MM.1S (cell line): Measurements from ENCODE around the gene SLC25A24.

ENCODE experiments used
- DNase-seq: peaks from one replicate; pipeline ENCODE4 v3.0.0-alpha.2; 2015
- H2AFZ ChIP-seq: fragments of 300-600 bp; sonication (generic); 2 replicates; pipeline ENCODE4 v1.6.0; 2016; ENCODE audit warnings: antibody characterized with exemption, low read length
- H3F3A ChIP-seq: fragments of 300-600 bp; sonication (generic); 2 replicates; pipeline ENCODE4 v1.6.1; 2016; ENCODE audit warnings: mild to moderate bottlenecking, antibody characterized with exemption, low read length, moderate library complexity, mixed read lengths; ENCODE audit not compliant: insufficient read depth
- H3K27ac ChIP-seq: fragments of 300-600 bp; sonication (generic); 2 replicates; pipeline ENCODE4 v1.5.1; 2016; ENCODE audit warnings: mild to moderate bottlenecking, low read length
- H3K27me3 ChIP-seq: fragments of 300-600 bp; sonication (generic); replicated peaks from 2 replicates; pipeline ENCODE4 v1.6.0; 2016; ENCODE audit warnings: low read length; ENCODE audit not compliant: insufficient read depth
- H3K36me3 ChIP-seq: fragments of 300-600 bp; sonication (generic); replicated peaks from 2 replicates; pipeline ENCODE4 v1.6.1; 2016; ENCODE audit warnings: mild to moderate bottlenecking, low read length, mixed read lengths; ENCODE audit not compliant: insufficient read depth
- H3K4me1 ChIP-seq: fragments of 300-600 bp; sonication (generic); 2 replicates; pipeline ENCODE4 v1.6.1; 2016; ENCODE audit warnings: low read length, mixed read lengths
- H3K4me2 ChIP-seq: fragments of 300-600 bp; sonication (generic); 2 replicates; pipeline ENCODE4 v1.6.0; 2016; ENCODE audit warnings: low read depth, low read length
- H3K4me3 ChIP-seq: fragments of 300-600 bp; sonication (generic); 2 replicates; pipeline ENCODE4 v1.5.1; 2016; ENCODE audit warnings: low read length, mixed read lengths
- H3K79me2 ChIP-seq: fragments of 300-600 bp; sonication (generic); 2 replicates; pipeline ENCODE4 v1.6.1; 2016; ENCODE audit warnings: mixed run types, low read length, mixed read lengths
- H3K9ac ChIP-seq: fragments of 300-600 bp; sonication (generic); 2 replicates; pipeline ENCODE4 v1.6.1; 2016; ENCODE audit warnings: low read length, mixed read lengths
- H3K9me2 ChIP-seq: fragments of 300-600 bp; sonication (generic); replicated peaks from 2 replicates; pipeline ENCODE4 v1.6.1; 2016; ENCODE audit warnings: mild to moderate bottlenecking, low read length, mixed read lengths; ENCODE audit not compliant: insufficient read depth
- H3K9me3 ChIP-seq: fragments of 300-600 bp; sonication (generic); replicated peaks from 2 replicates; pipeline ENCODE4 v1.6.1; 2016; ENCODE audit warnings: mild to moderate bottlenecking, low read length, mixed read lengths; ENCODE audit not compliant: insufficient read depth
- H4K20me1 ChIP-seq: fragments of 300-600 bp; sonication (generic); 2 replicates; pipeline ENCODE4 v1.6.1; 2016; ENCODE audit warnings: mild to moderate bottlenecking, low read length, moderate library complexity, mixed read lengths; ENCODE audit not compliant: insufficient read depth
- EZH2 ChIP-seq: fragments of 300-600 bp; sonication (generic); optimal IDR thresholded peaks from 2 replicates; pipeline ENCODE3; 2017; ENCODE audit warnings: low read depth, mild to moderate bottlenecking, antibody characterized with exemption, low read length, mixed read lengths
- EZH2phosphoT487 ChIP-seq: fragments of 300-600 bp; sonication (generic); IDR thresholded peaks from 2 replicates; pipeline ENCODE4 v1.6.1; 2018; ENCODE audit warnings: antibody characterized with exemption, low read length
- TF ChIP-seq, protein P1 (sequence below): fragments of 300-600 bp; sonication (generic); IDR thresholded peaks from 2 replicates; pipeline ENCODE4 v1.5.1; 2016; ENCODE audit warnings: antibody characterized with exemption, low read length, mixed read lengths

The SLC25A24 gene

GRCh38 chr1:108085628-108086027, 114.5 kb downstream of the SLC25A24 start:
- Histone ChIP-seq H3K4me1 (no peaks in the 10 kb centered on the region), H2AFZ (no peak overlapping the region), H3F3A (no peaks in the 10 kb centered on the region), H3K9me2 (no peaks in the 10 kb centered on the region), H4K20me1 (no peaks in the 10 kb centered on the region), H3K27ac (no peak overlapping the region), H3K9me3 (no peaks in the 10 kb centered on the region), H3K79me2 (no peaks in the 10 kb centered on the region), H3K27me3 (no peaks in the 10 kb centered on the region), H3K36me3 (no peaks in the 10 kb centered on the region), H3K9ac (no peak overlapping the region), H3K4me3 (no peak overlapping the region), H3K4me2 (no peak overlapping the region)
- TF ChIP-seq EZH2 (no peak), EZH2phosphoT487 (no peak)
- TF ChIP-seq, protein P1, sequence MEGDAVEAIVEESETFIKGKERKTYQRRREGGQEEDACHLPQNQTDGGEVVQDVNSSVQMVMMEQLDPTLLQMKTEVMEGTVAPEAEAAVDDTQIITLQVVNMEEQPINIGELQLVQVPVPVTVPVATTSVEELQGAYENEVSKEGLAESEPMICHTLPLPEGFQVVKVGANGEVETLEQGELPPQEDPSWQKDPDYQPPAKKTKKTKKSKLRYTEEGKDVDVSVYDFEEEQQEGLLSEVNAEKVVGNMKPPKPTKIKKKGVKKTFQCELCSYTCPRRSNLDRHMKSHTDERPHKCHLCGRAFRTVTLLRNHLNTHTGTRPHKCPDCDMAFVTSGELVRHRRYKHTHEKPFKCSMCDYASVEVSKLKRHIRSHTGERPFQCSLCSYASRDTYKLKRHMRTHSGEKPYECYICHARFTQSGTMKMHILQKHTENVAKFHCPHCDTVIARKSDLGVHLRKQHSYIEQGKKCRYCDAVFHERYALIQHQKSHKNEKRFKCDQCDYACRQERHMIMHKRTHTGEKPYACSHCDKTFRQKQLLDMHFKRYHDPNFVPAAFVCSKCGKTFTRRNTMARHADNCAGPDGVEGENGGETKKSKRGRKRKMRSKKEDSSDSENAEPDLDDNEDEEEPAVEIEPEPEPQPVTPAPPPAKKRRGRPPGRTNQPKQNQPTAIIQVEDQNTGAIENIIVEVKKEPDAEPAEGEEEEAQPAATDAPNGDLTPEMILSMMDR = no peak
- no peak for DNase-seq

DNA sequence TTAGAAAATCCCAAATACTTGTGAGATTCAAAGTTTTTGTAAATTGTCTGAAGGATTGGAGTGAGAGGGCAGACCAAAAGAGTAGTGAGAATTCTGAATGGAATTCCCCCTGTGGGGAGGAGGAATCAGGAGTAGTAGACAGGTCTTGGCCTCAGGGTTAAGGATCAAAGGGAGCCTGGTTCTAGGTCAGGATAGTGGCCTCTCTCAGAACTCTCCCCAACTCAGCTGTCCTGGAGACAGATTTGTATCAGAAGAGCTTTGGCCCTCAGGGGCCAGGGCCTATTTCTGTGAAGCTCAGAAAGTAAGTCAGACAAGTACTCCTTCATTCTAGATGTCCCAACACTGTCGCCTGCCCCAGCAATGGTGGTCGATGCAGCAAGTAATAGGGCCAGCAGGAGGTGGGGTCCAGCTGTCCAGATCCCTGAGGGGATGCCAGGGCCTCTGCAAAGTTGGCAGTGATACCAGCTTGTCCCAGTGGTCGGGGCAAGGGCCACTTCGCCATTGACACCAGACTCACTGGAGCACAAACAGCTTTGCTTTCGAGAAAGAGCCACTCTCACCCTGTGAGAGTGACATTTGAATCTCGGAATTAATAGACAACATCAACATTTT, 115.2 kb downstream of the SLC25A24 start:
- Histone ChIP-seq H3K4me2 (no peak overlapping the region), H3K4me3 (no peak overlapping the region), H3K36me3 (no peaks in the 10 kb centered on the region), H3K79me2 (no peaks in the 10 kb centered on the region), H3F3A (no peaks in the 10 kb centered on the region), H3K9me2 (no peaks in the 10 kb centered on the region), H3K4me1 (no peaks in the 10 kb centered on the region), H4K20me1 (no peaks in the 10 kb centered on the region), H3K9me3 (no peaks in the 10 kb centered on the region), H3K9ac (no peak overlapping the region), H2AFZ (no peak overlapping the region), H3K27me3 (no peaks in the 10 kb centered on the region), H3K27ac (no peak overlapping the region)
- TF ChIP-seq EZH2phosphoT487 (no peak), EZH2 (no peak)
- TF ChIP-seq, protein P1 = no peak
- DNase-seq = no peak
